Keratinocyte (primary cell): ENCODE results near the gene CLEC1B. TPM values are rescaled to one million over a fixed set of nuclear protein-coding genes. Genes with fewer than 3 reads are reported as not detected.

Experiments used
- DNase-seq: peaks from one replicate; pipeline ENCODE4 v3.0.0-alpha.2; 2011; ENCODE audit warnings: low read depth, missing footprints, low spot score
- FAIRE-seq: peaks from 2 replicates; lab custom pipeline; 2011; peaks lifted over from hg19 to GRCh38; lab: Jason Lieb, UNC
- H2AFZ ChIP-seq: 2 replicates; pipeline ENCODE4 v1.6.0; 2012; ENCODE audit warnings: low read length, control low read depth, inconsistent platforms; ENCODE audit not compliant: control insufficient read depth
- H3K27ac ChIP-seq: 2 replicates; pipeline ENCODE4 v1.5.1; 2011; ENCODE audit warnings: low read length; ENCODE audit not compliant: control insufficient read depth, insufficient read depth
- H3K27me3 ChIP-seq: 3 replicates; pipeline ENCODE4 v1.6.0; 2011; ENCODE audit warnings: low read length; ENCODE audit not compliant: control insufficient read depth, insufficient read depth; ENCODE audit errors: extremely low read depth
- H3K36me3 ChIP-seq, 2 experiments: 2 replicates in 1 of 2; 3 replicates in 1 of 2; pipeline ENCODE4 v1.5.1; 2011; ENCODE audit warnings: low read length in 2 of 2, mild to moderate bottlenecking in 1 of 2; ENCODE audit not compliant: control insufficient read depth in 2 of 2, insufficient read depth in 2 of 2; ENCODE audit errors: extremely low read depth in 1 of 2
- H3K4me1 ChIP-seq: 3 replicates; pipeline ENCODE4 v1.5.1; 2011; ENCODE audit warnings: low read length; ENCODE audit not compliant: control insufficient read depth, insufficient read depth; ENCODE audit errors: extremely low read depth
- H3K4me2 ChIP-seq: 3 replicates; pipeline ENCODE4 v1.6.0; 2011; ENCODE audit warnings: low read depth, low read length; ENCODE audit not compliant: control insufficient read depth, insufficient read depth; ENCODE audit errors: extremely low read depth
- H3K4me3 ChIP-seq, 3 experiments: fragments of 200-600 bp in 1 of 3; sonication (generic) in 1 of 3; 2 replicates in 2 of 3; 3 replicates in 1 of 3; pipeline ENCODE4 v1.5.1; 2011 to 2016; ENCODE audit warnings: low read length in 3 of 3, mild to moderate bottlenecking in 3 of 3, control low read depth in 2 of 3, inconsistent platforms in 1 of 3, low read depth in 1 of 3, mixed read lengths in 1 of 3, mixed run types in 1 of 3, moderate library complexity in 1 of 3; ENCODE audit not compliant: control insufficient read depth in 2 of 3, insufficient read depth in 2 of 3; ENCODE audit errors: extremely low read depth in 1 of 3
- H3K79me2 ChIP-seq: 2 replicates; pipeline ENCODE4 v1.6.0; 2012; ENCODE audit warnings: low read length; ENCODE audit not compliant: control insufficient read depth, insufficient read depth
- H3K9ac ChIP-seq: 3 replicates; pipeline ENCODE4 v1.6.0; 2011; ENCODE audit warnings: low read length; ENCODE audit not compliant: control insufficient read depth, insufficient read depth; ENCODE audit errors: extremely low read depth
- H3K9me1 ChIP-seq: 3 replicates; pipeline ENCODE4 v1.6.0; 2011; ENCODE audit warnings: low read length; ENCODE audit not compliant: control insufficient read depth, insufficient read depth; ENCODE audit errors: extremely low read depth
- H3K9me3 ChIP-seq: 2 replicates; pipeline ENCODE4 v1.5.1; 2012; ENCODE audit warnings: low read depth, low read length; ENCODE audit not compliant: control insufficient read depth
- H4K20me1 ChIP-seq: 3 replicates; pipeline ENCODE4 v1.6.0; 2011; ENCODE audit warnings: low read length; ENCODE audit not compliant: control insufficient read depth, insufficient read depth; ENCODE audit errors: extremely low read depth
- CTCF ChIP-seq, 3 experiments: IDR thresholded peaks in 1 of 3; conservative IDR thresholded peaks in 1 of 3; optimal IDR thresholded peaks in 1 of 3; 2 replicates in 2 of 3; 3 replicates in 1 of 3; pipeline versions ENCODE3 to v1.5.1; 2011; ENCODE audit warnings: low read length in 3 of 3, mild to moderate bottlenecking in 3 of 3, moderate library complexity in 2 of 3, control low read depth in 1 of 3, inconsistent platforms in 1 of 3; ENCODE audit not compliant: insufficient read depth in 2 of 3; ENCODE audit errors: extremely low read depth in 1 of 3
- EZH2 ChIP-seq: IDR thresholded peaks from one replicate; pipeline ENCODE4 v1.6.1; 2012; ENCODE audit warnings: inconsistent platforms, mild to moderate bottlenecking, low read length, moderate library complexity
- dilution Hi-C: fragments of 300-500 bp; cut with MboI; formaldehyde crosslinking; loops from one replicate; pipeline ENCODE4 v1.7.0; 2020; ENCODE audit warnings: low sequenced_read_pairs; ENCODE audit not compliant: extremely low pct_ligation_motif_present
- polyA plus RNA-seq, 5 experiments: library from polyadenylated mRNA; depleted of rRNA in 3 of 5; stranded (reverse) in 3 of 5; stranded (forward) in 1 of 5; unstranded in 1 of 5; fragments of >200 nt; gene quantifications; 1 replicate in 1 of 5; 2 replicates in 3 of 5; 3 replicates in 1 of 5; pipeline versions ENCODE4 v1.2.1 to v1.2.3, GENCODE V29; 2011 to 2012; ENCODE audit warnings: missing spikeins in 2 of 5, low read depth in 1 of 5, low replicate concordance in 1 of 5

Gene CLEC1B
- polyA plus RNA-seq, 1 donor (not counting 4 experiments of a cell fraction or from before 2014, with no cell fraction given): not detected

GRCh38 chr12:9943240-9943639, 55.7 kb downstream of the CLEC1B start:
- no peaks in the 10 kb centered on the region for H3K9me1 ChIP-seq
- H4K20me1 ChIP-seq: no peaks in the 10 kb centered on the region
- no peaks in the 10 kb centered on the region for H3K79me2 ChIP-seq
- H3K27ac ChIP-seq: no peak overlapping the region
- H3K27me3 ChIP-seq: peaks cover 6% of the 10 kb centered on the region
- no peaks in the 10 kb centered on the region for H3K4me1 ChIP-seq
- peak overlapping the region in 1 of 3 experiments; percentile 23 for H3K4me3 ChIP-seq
- DNase-seq: no peak
- no peaks in the 10 kb centered on the region for H3K36me3 ChIP-seq
- TF ChIP-seq CTCF (optimal IDR thresholded peaks at IDR 0.05 in 1 of 3, IDR thresholded peaks at IDR 0.05 in 1 of 3, conservative IDR thresholded peaks at IDR 0.05 in 1 of 3; ENCODE audit: extremely low read depth in 1 of 3, insufficient read depth in 2 of 3, low read length in 3 of 3) (no peak), EZH2 (no peak)
- peak overlapping the region; percentile 8 for H2AFZ ChIP-seq
- H3K9ac ChIP-seq: no peak overlapping the region
- peak overlapping the region; percentile 67 for H3K4me2 ChIP-seq
- no peaks in the 10 kb centered on the region for H3K9me3 ChIP-seq
- FAIRE-seq: no peak
- dilution Hi-C loops: no loop called here

Other genes with a start within 250 kb of the CLEC1B start
- not detected in 3 replicates for gene CD69, start 238.2 kb downstream of the CLEC1B start, polyA plus RNA-seq
- 0.12 TPM in 1 of 3 replicates, not detected in the others for gene KLRF1, start 171.6 kb downstream of the CLEC1B start, polyA plus RNA-seq
- gene CLEC2B, start 129.8 kb downstream of the CLEC1B start, polyA plus RNA-seq: 5.2 to 31.3 TPM (median 20.9 TPM) in 3 replicates
- gene KLRF2, start 117.6 kb downstream of the CLEC1B start, polyA plus RNA-seq: not detected in 3 replicates
- gene CLEC2A, start 66.8 kb downstream of the CLEC1B start, polyA plus RNA-seq: 0.27 to 0.94 TPM (median 0.88 TPM) in 3 replicates
- gene CLEC12A, start 27.7 kb downstream of the CLEC1B start, polyA plus RNA-seq: not detected in 3 replicates
- not detected in 3 replicates for gene CLEC12B, start 11.5 kb upstream of the CLEC1B start, polyA plus RNA-seq
- not detected in 3 replicates for gene CLEC9A, start 31.6 kb upstream of the CLEC1B start, polyA plus RNA-seq
- 0.05 TPM in 1 of 3 replicates, not detected in the others for gene CLEC1A, start 99.9 kb upstream of the CLEC1B start, polyA plus RNA-seq
- gene CLEC7A, start 131.1 kb upstream of the CLEC1B start, polyA plus RNA-seq: 0.31 to 0.62 TPM (median 0.62 TPM) in 3 replicates
- gene OLR1, start 173.0 kb upstream of the CLEC1B start, polyA plus RNA-seq: 0.03 to 0.18 TPM (median 0.17 TPM) in 3 replicates
- gene TMEM52B, start 179.9 kb upstream of the CLEC1B start, polyA plus RNA-seq: 0.03 TPM in 1 of 3 replicates, not detected in the others
- 15.6 to 27.2 TPM (median 24.3 TPM) in 3 replicates for gene GABARAPL1, start 213.8 kb upstream of the CLEC1B start, polyA plus RNA-seq